SK-N-SH treated with all-trans-retinoic acid at 6 μM for 48 hours (cell line): ENCODE data around the gene CSRP2.
A peak's percentile ranks its signal among the peaks of the same experiment; 100 is the strongest.

ENCODE experiments used
- ATAC-seq: fragments of 200-7000 bp; cut with Tn5 transposase; 3 replicates; pipeline ENCODE4 v1.9.1; 2020; ENCODE audit warnings: mild to moderate bottlenecking, moderate library complexity
- ARNTL ChIP-seq: fragments of 450-650 bp; formaldehyde crosslinking; IDR thresholded peaks from 2 replicates; pipeline ENCODE4 v1.5.0; 2020; ENCODE audit warnings: low read depth, mild to moderate bottlenecking, moderate library complexity, borderline replicate concordance
- BACH2 ChIP-seq: fragments of 250-450 bp; sonication (Bioruptor Pico); IDR thresholded peaks from 2 replicates; pipeline ENCODE4 v1.9.0; 2021; ENCODE audit warnings: mild to moderate bottlenecking, borderline replicate concordance
- ESRRG ChIP-seq: fragments of 250-450 bp; sonication (Bioruptor Pico); IDR thresholded peaks from 2 replicates; pipeline ENCODE4 v1.6.1; 2021; ENCODE audit warnings: mild to moderate bottlenecking
- GLIS3 ChIP-seq: fragments of 250-450 bp; sonication (Bioruptor Pico); IDR thresholded peaks from 2 replicates; pipeline ENCODE4 v1.5.0; 2020; ENCODE audit warnings: mild to moderate bottlenecking, moderate library complexity
- ISL1 ChIP-seq: fragments of 250-450 bp; sonication (Bioruptor Pico); IDR thresholded peaks from 2 replicates; pipeline ENCODE4 v2.1.2; 2022; ENCODE audit warnings: mild to moderate bottlenecking, moderate library complexity
- OSR1 ChIP-seq: fragments of 250-450 bp; sonication (Bioruptor Pico); IDR thresholded peaks from 2 replicates; pipeline ENCODE4 v1.8.0; 2022; ENCODE audit warnings: moderate library complexity, mild to moderate bottlenecking, inconsistent platforms
- RARB ChIP-seq: fragments of 250-450 bp; sonication (Bioruptor Pico); IDR thresholded peaks from 2 replicates; pipeline ENCODE4 v1.8.0; 2021; ENCODE audit warnings: mild to moderate bottlenecking, moderate library complexity
- TCF4 ChIP-seq: fragments of 250-450 bp; sonication (Bioruptor Pico); IDR thresholded peaks from 2 replicates; pipeline ENCODE4 v1.8.0; 2021; ENCODE audit warnings: mild to moderate bottlenecking, moderate library complexity, borderline replicate concordance
- TOX ChIP-seq: fragments of 250-450 bp; sonication (Bioruptor Pico); IDR thresholded peaks from 2 replicates; pipeline ENCODE4 v1.8.0; 2021; ENCODE audit warnings: mild to moderate bottlenecking, moderate library complexity, borderline replicate concordance
- ZC3H10 ChIP-seq: fragments of 250-450 bp; sonication (Bioruptor Pico); IDR thresholded peaks from 2 replicates; pipeline ENCODE4 v1.5.1; 2021; ENCODE audit warnings: mild to moderate bottlenecking, moderate library complexity
- ZFP3 ChIP-seq: fragments of 250-450 bp; sonication (Bioruptor Pico); IDR thresholded peaks from 2 replicates; pipeline ENCODE4 v1.5.0; 2020; ENCODE audit warnings: mild to moderate bottlenecking, moderate library complexity
- ZNF565 ChIP-seq: fragments of 450-650 bp; formaldehyde crosslinking; conservative IDR thresholded peaks from 2 replicates; pipeline ENCODE4 v1.5.0; 2020; ENCODE audit warnings: low read depth, mild to moderate bottlenecking, moderate library complexity
- ZNF70 ChIP-seq: fragments of 450-650 bp; formaldehyde crosslinking; IDR thresholded peaks from 2 replicates; pipeline ENCODE4 v1.5.0; 2020; ENCODE audit warnings: mild to moderate bottlenecking, moderate library complexity
- ZNF8 ChIP-seq: fragments of 450-650 bp; formaldehyde crosslinking; IDR thresholded peaks from 2 replicates; pipeline ENCODE4 v1.5.0; 2020; ENCODE audit warnings: mild to moderate bottlenecking, moderate library complexity
- TF ChIP-seq, protein P1 (sequence below): fragments of 250-450 bp; sonication (Bioruptor Pico); IDR thresholded peaks from 2 replicates; pipeline ENCODE4 v1.8.0; 2020; ENCODE audit warnings: mild to moderate bottlenecking, moderate library complexity, borderline replicate concordance
- TF ChIP-seq, protein P2 (sequence below): fragments of 250-450 bp; sonication (Bioruptor Pico); IDR thresholded peaks from 2 replicates; pipeline ENCODE4 v1.8.0; 2021; ENCODE audit warnings: low read depth, mild to moderate bottlenecking, moderate library complexity, borderline replicate concordance
- TF ChIP-seq, protein P3 (sequence below): fragments of 250-450 bp; sonication (Bioruptor Pico); IDR thresholded peaks from 2 replicates; pipeline ENCODE4 v1.5.1; 2021; ENCODE audit warnings: mild to moderate bottlenecking, moderate library complexity
- TF ChIP-seq, protein P4 (sequence below): fragments of 250-450 bp; sonication (Bioruptor Pico); IDR thresholded peaks from 2 replicates; pipeline ENCODE4 v1.5.0; 2020; ENCODE audit warnings: mild to moderate bottlenecking, moderate library complexity

The CSRP2 gene

DNA sequence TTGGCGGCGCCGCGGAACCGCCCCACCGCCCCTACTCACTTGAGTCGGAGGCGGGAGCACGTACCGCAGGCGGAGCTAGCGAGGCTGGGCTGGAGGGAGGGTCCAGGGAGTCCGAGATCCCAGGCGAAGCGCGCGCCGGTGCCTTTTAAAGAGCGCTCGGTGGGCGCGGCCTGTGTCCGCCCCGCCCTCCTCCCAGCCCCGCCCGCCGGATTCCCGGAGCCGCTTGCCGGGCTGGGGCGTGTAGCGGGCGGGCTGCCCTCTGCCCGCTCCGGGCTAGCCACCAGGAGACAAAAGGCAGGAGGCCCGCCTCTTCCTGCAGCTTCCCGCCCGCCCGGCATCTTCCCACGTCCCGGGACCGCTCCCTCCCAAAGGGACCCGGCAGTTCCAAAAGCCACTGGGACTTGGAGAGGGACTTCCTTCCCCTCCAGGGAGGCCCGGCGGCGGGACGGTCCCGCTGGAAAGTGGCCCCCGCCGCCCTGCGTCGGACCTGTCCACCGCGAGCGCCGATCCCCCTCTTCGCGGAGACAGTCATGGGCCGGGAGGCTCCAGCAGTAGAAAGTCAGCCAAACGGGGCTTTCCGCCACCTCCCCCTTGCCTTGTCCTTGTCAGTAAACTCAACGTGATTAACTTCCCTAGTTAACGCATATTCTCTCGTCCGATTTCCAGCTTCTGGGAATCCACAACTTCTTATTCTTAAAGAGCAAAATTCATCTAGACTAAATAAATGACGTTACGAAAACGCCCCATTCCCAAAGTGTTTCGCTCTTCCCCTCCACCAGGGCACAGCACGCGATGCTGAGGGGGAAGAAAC lies at the start of gene CSRP2:
Gene CSRP2, minus strand, starts transcription at position 121 of the 811 bp plus-strand sequence. CDS start 12,759 bp downstream, outside the sequence.
- TF ChIP-seq ZC3H10 (CRISPR knock-in tag), result no peak
- TF ChIP-seq ZNF8 (CRISPR knock-in tag), result peak; percentile 60
- TF ChIP-seq, protein P1, sequence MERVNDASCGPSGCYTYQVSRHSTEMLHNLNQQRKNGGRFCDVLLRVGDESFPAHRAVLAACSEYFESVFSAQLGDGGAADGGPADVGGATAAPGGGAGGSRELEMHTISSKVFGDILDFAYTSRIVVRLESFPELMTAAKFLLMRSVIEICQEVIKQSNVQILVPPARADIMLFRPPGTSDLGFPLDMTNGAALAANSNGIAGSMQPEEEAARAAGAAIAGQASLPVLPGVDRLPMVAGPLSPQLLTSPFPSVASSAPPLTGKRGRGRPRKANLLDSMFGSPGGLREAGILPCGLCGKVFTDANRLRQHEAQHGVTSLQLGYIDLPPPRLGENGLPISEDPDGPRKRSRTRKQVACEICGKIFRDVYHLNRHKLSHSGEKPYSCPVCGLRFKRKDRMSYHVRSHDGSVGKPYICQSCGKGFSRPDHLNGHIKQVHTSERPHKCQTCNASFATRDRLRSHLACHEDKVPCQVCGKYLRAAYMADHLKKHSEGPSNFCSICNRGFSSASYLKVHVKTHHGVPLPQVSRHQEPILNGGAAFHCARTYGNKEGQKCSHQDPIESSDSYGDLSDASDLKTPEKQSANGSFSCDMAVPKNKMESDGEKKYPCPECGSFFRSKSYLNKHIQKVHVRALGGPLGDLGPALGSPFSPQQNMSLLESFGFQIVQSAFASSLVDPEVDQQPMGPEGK (CRISPR knock-in tag), result peak; percentile 36; the same call in 1 of the 2 replicates
- peak; percentile 91 for ATAC-seq

DNA sequence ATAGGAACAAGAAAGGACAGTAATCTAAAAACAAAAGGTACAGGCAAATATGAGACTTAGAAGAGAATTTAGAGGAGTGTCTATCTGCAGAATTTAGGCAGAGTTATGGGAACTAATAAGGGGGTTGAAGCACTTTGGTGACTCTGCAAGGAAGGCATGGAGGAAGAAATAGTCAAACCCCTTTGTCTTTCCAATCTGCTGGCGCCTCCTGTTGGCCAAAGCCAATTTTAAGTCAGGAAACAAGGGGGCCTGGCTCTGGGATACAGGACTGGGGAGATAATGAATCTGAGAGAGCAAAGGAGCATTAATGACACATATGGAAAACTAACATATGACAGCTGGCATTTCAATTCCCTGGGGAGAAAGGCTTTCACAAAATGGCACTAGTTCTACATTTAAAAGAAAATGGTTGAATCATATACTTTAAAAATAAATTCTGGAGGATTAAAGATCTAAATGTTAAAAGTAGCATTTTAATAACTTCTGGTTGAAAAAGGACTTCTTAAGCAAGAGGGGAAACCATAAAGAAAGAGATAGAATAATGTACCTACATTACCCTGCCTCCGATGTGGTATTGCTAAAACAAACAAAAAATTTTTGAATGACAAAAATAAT lies 48.5 kb upstream of the CSRP2 start:
- ATAC-seq, result no peak
- no peak for TF ChIP-seq RARB
- TF ChIP-seq, protein P2, sequence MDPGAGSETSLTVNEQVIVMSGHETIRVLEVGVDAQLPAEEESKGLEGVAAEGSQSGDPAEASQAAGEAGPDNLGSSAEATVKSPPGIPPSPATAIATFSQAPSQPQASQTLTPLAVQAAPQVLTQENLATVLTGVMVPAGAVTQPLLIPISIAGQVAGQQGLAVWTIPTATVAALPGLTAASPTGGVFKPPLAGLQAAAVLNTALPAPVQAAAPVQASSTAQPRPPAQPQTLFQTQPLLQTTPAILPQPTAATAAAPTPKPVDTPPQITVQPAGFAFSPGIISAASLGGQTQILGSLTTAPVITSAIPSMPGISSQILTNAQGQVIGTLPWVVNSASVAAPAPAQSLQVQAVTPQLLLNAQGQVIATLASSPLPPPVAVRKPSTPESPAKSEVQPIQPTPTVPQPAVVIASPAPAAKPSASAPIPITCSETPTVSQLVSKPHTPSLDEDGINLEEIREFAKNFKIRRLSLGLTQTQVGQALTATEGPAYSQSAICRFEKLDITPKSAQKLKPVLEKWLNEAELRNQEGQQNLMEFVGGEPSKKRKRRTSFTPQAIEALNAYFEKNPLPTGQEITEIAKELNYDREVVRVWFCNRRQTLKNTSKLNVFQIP (CRISPR knock-in tag), result no peak
- no peak for TF ChIP-seq ISL1 (CRISPR knock-in tag)
- TF ChIP-seq ZNF8 (CRISPR knock-in tag), result no peak
- TF ChIP-seq, all 23 proteins: peak for 0

DNA sequence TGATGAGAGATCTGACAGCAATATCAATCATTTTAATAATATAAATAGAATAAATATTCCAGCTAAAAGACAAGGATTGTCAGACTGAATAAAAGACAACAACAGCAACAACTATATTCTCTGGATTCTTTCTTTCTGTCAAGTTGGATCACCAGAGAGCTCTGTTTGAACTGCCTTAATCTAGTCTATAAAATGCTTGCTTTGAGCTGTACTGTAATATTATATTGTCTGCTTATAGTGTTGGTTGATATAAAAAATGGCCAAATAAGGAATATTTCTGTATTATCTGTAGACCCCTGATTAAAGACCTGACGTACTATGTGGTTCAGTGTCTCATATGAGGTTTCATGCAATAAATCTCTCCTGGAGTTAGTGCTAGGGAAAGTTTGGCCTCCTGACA lies 46.3 kb upstream of the CSRP2 start:
- TF ChIP-seq ZFP3 (no peak), BACH2 (CRISPR knock-in tag) (no peak), TOX (CRISPR knock-in tag) (no peak), ZC3H10 (CRISPR knock-in tag) (no peak), ZNF70 (CRISPR knock-in tag) (no peak), TCF4 (CRISPR knock-in tag) (no peak), RARB (no peak), GLIS3 (CRISPR knock-in tag) (no peak), ARNTL (CRISPR knock-in tag) (no peak), ESRRG (CRISPR knock-in tag) (no peak), ZNF565 (no peak), ISL1 (CRISPR knock-in tag) (no peak), OSR1 (CRISPR knock-in tag) (no peak)
- TF ChIP-seq, protein P3, sequence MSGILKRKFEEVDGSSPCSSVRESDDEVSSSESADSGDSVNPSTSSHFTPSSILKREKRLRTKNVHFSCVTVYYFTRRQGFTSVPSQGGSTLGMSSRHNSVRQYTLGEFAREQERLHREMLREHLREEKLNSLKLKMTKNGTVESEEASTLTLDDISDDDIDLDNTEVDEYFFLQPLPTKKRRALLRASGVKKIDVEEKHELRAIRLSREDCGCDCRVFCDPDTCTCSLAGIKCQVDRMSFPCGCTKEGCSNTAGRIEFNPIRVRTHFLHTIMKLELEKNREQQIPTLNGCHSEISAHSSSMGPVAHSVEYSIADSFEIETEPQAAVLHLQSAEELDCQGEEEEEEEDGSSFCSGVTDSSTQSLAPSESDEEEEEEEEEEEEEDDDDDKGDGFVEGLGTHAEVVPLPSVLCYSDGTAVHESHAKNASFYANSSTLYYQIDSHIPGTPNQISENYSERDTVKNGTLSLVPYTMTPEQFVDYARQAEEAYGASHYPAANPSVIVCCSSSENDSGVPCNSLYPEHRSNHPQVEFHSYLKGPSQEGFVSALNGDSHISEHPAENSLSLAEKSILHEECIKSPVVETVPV, result no peak
- TF ChIP-seq, protein P4, sequence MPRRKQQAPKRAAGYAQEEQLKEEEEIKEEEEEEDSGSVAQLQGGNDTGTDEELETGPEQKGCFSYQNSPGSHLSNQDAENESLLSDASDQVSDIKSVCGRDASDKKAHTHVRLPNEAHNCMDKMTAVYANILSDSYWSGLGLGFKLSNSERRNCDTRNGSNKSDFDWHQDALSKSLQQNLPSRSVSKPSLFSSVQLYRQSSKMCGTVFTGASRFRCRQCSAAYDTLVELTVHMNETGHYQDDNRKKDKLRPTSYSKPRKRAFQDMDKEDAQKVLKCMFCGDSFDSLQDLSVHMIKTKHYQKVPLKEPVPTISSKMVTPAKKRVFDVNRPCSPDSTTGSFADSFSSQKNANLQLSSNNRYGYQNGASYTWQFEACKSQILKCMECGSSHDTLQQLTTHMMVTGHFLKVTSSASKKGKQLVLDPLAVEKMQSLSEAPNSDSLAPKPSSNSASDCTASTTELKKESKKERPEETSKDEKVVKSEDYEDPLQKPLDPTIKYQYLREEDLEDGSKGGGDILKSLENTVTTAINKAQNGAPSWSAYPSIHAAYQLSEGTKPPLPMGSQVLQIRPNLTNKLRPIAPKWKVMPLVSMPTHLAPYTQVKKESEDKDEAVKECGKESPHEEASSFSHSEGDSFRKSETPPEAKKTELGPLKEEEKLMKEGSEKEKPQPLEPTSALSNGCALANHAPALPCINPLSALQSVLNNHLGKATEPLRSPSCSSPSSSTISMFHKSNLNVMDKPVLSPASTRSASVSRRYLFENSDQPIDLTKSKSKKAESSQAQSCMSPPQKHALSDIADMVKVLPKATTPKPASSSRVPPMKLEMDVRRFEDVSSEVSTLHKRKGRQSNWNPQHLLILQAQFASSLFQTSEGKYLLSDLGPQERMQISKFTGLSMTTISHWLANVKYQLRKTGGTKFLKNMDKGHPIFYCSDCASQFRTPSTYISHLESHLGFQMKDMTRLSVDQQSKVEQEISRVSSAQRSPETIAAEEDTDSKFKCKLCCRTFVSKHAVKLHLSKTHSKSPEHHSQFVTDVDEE (CRISPR knock-in tag), result no peak
- TF ChIP-seq, protein P2 (CRISPR knock-in tag), result no peak
- no peak for ATAC-seq
